K562 (cell line): ENCODE results near the gene GFOD1. TPM values are rescaled to one million over a fixed set of nuclear protein-coding genes. Genes with fewer than 3 reads are reported as not detected.

Experiments
- ATAC-seq: fragments of 200-7000 bp; cut with Tn5 transposase; 3 replicates; pipeline ENCODE4 v1.9.1; 2020; ENCODE audit warnings: moderate library complexity
- BruUV-seq: library from RNA; stranded (reverse); fragments of 400-500 nt; replicated peaks from 2 replicates; lab custom pipeline; 2021; lab: Mats Ljungman, UMichigan
- CTCF ChIA-PET: fragments of 300-600 bp; formaldehyde crosslinking; extraction: SDS; loops from one replicate; lab custom pipeline; 2021; ENCODE audit warnings: low intra/inter-chr PET ratio; lab: Yijun Ruan, JAX
- POLR2A ChIA-PET: fragments of 300-600, 350-650 bp; sonication (Branson Sonifier 250); formaldehyde crosslinking; extraction: SDS; loops from one replicate; lab custom pipeline; 2021; ENCODE audit warnings: antibody characterized with exemption, inconsistent platforms; lab: Yijun Ruan, JAX
- DNase-seq, 4 experiments: peaks; one replicate each; pipeline versions ENCODE4 v3.0.0 to v3.0.0-alpha.2; 2011 to 2018; ENCODE audit warnings: low spot score in 3 of 4, mixed read lengths in 3 of 4; ENCODE audit errors: extremely low read depth in 1 of 4
- FAIRE-seq: peaks from 2 replicates; lab custom pipeline; 2011; peaks lifted over from hg19 to GRCh38; lab: Jason Lieb, UNC
- H2AFZ ChIP-seq: 2 replicates; pipeline ENCODE4 v1.6.0; 2011; ENCODE audit warnings: low read depth, low read length, control low read depth, inconsistent platforms
- H3K27ac ChIP-seq: fragments of 200-600 bp; 3 replicates; pipeline ENCODE4 v1.8.0; 2011; ENCODE audit warnings: low read depth, mild to moderate bottlenecking, control low read depth, inconsistent platforms, low read length, moderate library complexity, mixed read lengths; ENCODE audit errors: extremely low read depth
- H3K27me3 ChIP-seq, 2 experiments: fragments of 300-600 bp in 1 of 2; 2 replicates in 1 of 2; 3 replicates in 1 of 2; pipeline versions ENCODE4 v1.6.0 to v1.8.0; 2011; ENCODE audit warnings: inconsistent platforms in 2 of 2, low read length in 2 of 2, mild to moderate bottlenecking in 1 of 2, mixed read lengths in 1 of 2, moderate library complexity in 1 of 2; ENCODE audit not compliant: control insufficient read depth in 2 of 2, insufficient read depth in 2 of 2
- H3K36me3 ChIP-seq: fragments of 300-600 bp; 3 replicates; pipeline ENCODE4 v1.8.0; 2011; ENCODE audit warnings: mild to moderate bottlenecking, low read length, inconsistent platforms; ENCODE audit not compliant: control insufficient read depth, insufficient read depth
- H3K4me1 ChIP-seq, 2 experiments: fragments of 200-600 bp in 1 of 2; replicated peaks in 1 of 2; 2 replicates in 1 of 2; 3 replicates in 1 of 2; pipeline versions ENCODE4 v1.5.1 to v1.8.0; 2011; ENCODE audit warnings: inconsistent platforms in 2 of 2, low read length in 2 of 2, mild to moderate bottlenecking in 1 of 2, mixed read lengths in 1 of 2, moderate library complexity in 1 of 2; ENCODE audit not compliant: control insufficient read depth in 2 of 2, insufficient read depth in 2 of 2
- H3K4me2 ChIP-seq: 2 replicates; pipeline ENCODE4 v1.6.1; 2011; ENCODE audit warnings: low read length, control low read depth, inconsistent platforms, mixed read lengths; ENCODE audit not compliant: insufficient read depth
- H3K4me3 ChIP-seq: fragments of 200-600 bp; sonication (generic), shearing (Covaris generic); 2 replicates; pipeline ENCODE4 v1.5.1; 2016; ENCODE audit warnings: control low read depth, inconsistent platforms
- H3K79me2 ChIP-seq: fragments of 200-600 bp; 3 replicates; pipeline ENCODE4 v1.8.0; 2011; ENCODE audit warnings: low read length, inconsistent platforms; ENCODE audit not compliant: control insufficient read depth, insufficient read depth
- H3K9ac ChIP-seq, 2 experiments: 2 replicates each; pipeline versions ENCODE4 v1.6.0 to v1.6.1; 2011; ENCODE audit warnings: low read depth in 2 of 2, low read length in 2 of 2, control low read depth in 1 of 2, inconsistent platforms in 1 of 2, mild to moderate bottlenecking in 1 of 2, mixed read lengths in 1 of 2; ENCODE audit not compliant: insufficient read depth in 1 of 2
- H3K9me1 ChIP-seq: one replicate; pipeline ENCODE4 v1.6.0; 2011; ENCODE audit warnings: inconsistent platforms, mild to moderate bottlenecking, low read length, moderate library complexity; ENCODE audit not compliant: control insufficient read depth, insufficient read depth
- H3K9me3 ChIP-seq: replicated peaks from 2 replicates; pipeline ENCODE4 v1.5.1; 2011; ENCODE audit warnings: low read depth, low read length, inconsistent platforms; ENCODE audit not compliant: control insufficient read depth, insufficient read depth
- H4K20me1 ChIP-seq: replicated peaks from 2 replicates; pipeline ENCODE4 v1.6.1; 2011; ENCODE audit warnings: low read length, inconsistent platforms, mixed read lengths; ENCODE audit not compliant: control insufficient read depth, insufficient read depth
- ELK1 ChIP-seq: sonication (generic); formaldehyde crosslinking; IDR thresholded peaks from 2 replicates; pipeline ENCODE4 v1.8.1; 2022; ENCODE audit warnings: missing genetic modification reagents
- KLF10 ChIP-seq: fragments of 250-450 bp; sonication (Bioruptor Pico); IDR thresholded peaks from 2 replicates; pipeline ENCODE4 v1.6.1; 2021; ENCODE audit warnings: matching md5 sums
- MAFF ChIP-seq: IDR thresholded peaks from 2 replicates; pipeline ENCODE4 v1.6.1; 2012; ENCODE audit warnings: low read length, improper control_type of control experiment
- MLX ChIP-seq, 2 experiments: fragments of 450-650 bp in 1 of 2; sonication (generic) in 1 of 2; formaldehyde crosslinking; conservative IDR thresholded peaks; 2 replicates each; pipeline versions ENCODE4 v1.4.0 to v1.8.1; 2020 to 2022; ENCODE audit warnings: mild to moderate bottlenecking in 1 of 2, missing genetic modification reagents in 1 of 2
- MYBL2 ChIP-seq, 2 experiments: fragments of 450-650 bp in 1 of 2; sonication (generic) in 1 of 2; formaldehyde crosslinking in 1 of 2; IDR thresholded peaks; 2 replicates each; pipeline versions ENCODE4 v1.6.1 to v1.8.1; 2017 to 2022; ENCODE audit warnings: borderline replicate concordance in 1 of 2, inconsistent platforms in 1 of 2, low read depth in 1 of 2, mild to moderate bottlenecking in 1 of 2, missing genetic modification reagents in 1 of 2, moderate library complexity in 1 of 2
- SMARCC2 ChIP-seq: fragments of 450-650 bp; IDR thresholded peaks from 2 replicates; pipeline ENCODE4 v1.6.1; 2017; ENCODE audit warnings: antibody characterized with exemption, moderate library complexity, mild to moderate bottlenecking, low read depth
- SNIP1 ChIP-seq: fragments of 450-650 bp; IDR thresholded peaks from 2 replicates; pipeline ENCODE4 v1.7.1; 2017; ENCODE audit warnings: low read depth, mild to moderate bottlenecking
- TCFL5 ChIP-seq: fragments of 250-450 bp; sonication (Bioruptor Pico); conservative IDR thresholded peaks from 2 replicates; pipeline ENCODE4 v1.6.1; 2021; ENCODE audit warnings: mild to moderate bottlenecking, moderate library complexity, matching md5 sums
- ZNF133 ChIP-seq: fragments of 250-450 bp; sonication (Bioruptor Pico); IDR thresholded peaks from 2 replicates; pipeline ENCODE4 v1.4.0; 2020; ENCODE audit warnings: mild to moderate bottlenecking
- WGBS: fragments of 100-300 bp; shearing (Covaris generic); methylation state at CpG from one replicate; pipeline ENCODE4 v1.1.6; 2016; ENCODE audit warnings: low coverage, mixed read lengths; ENCODE audit not compliant: insufficient coverage; ENCODE audit errors: missing lambda C conversion rate; 5-methylcytosine and 5-hydroxymethylcytosine counted together
- in situ Hi-C: fragments of 300-500 bp; cut with MboI; formaldehyde crosslinking; loops from 4 replicates; pipeline ENCODE4 v1.15.0; 2018; ENCODE audit warnings: inconsistent platforms, mixed read lengths
- intact Hi-C: fragments of 100-400 bp; cut with micrococcal nuclease; formaldehyde crosslinking; loops from 2 replicates; pipeline ENCODE4 v1.14.2; 2022
- polyA plus RNA-seq, 8 experiments: library from polyadenylated mRNA; depleted of rRNA in 4 of 8; stranded (reverse) in 5 of 8; unstranded in 3 of 8; fragments of >200 nt; fragmentation: Nextera tagmentation in 2 of 8; fragmentation: Illumina TruSeq in 1 of 8; extraction: Ambion mirVana in 2 of 8; extraction: Trizol in 1 of 8; gene quantifications; 2 replicates each; pipeline versions ENCODE4 v1.2.1 to v1.2.3, GENCODE V29; 2011 to 2014; ENCODE audit warnings: inconsistent platforms in 1 of 8, missing spikeins in 1 of 8
- total RNA-seq, 7 experiments: library from RNA; depleted of rRNA in 6 of 7; stranded (reverse); fragments of >200 nt in 6 of 7; fragmentation: Illumina TruSeq in 2 of 7; extraction: Trizol in 2 of 7; gene quantifications; 2 replicates each; pipeline versions ENCODE4 v1.2.1 to v1.2.3, GENCODE V29; 2011 to 2021; ENCODE audit warnings: low replicate concordance in 1 of 7

Gene GFOD1
- total and polyA plus RNA-seq, 9 of the 15 experiments (the other 6 are each of a cell fraction or from before 2014, with no cell fraction given): 3.8 to 12.0 (median 8.2) TPM

GRCh38 chr6:13371421-13372072, 115.9 kb downstream of the GFOD1 start:
- FAIRE-seq (no peak), DNase-seq (no peak), ATAC-seq (no peak)
- Histone ChIP-seq H3K4me3 (no peak overlapping the region), H3K36me3 (no peaks in the 10 kb centered on the region), H3K4me2 (no peak overlapping the region), H3K4me1 (no peaks in the 10 kb centered on the region; a peak in 2 of 5 replicates), H2AFZ (no peak overlapping the region), H3K9me3 (no peaks in the 10 kb centered on the region), H3K9ac (no peak overlapping the region; a peak in 1 of 4 replicates), H3K9me1 (no peaks in the 10 kb centered on the region), H3K79me2 (no peaks in the 10 kb centered on the region), H3K27ac (no peak overlapping the region), H4K20me1 (no peaks in the 10 kb centered on the region), H3K27me3 (peaks cover 0 to 22% of the 10 kb centered on the region in 2 experiments; a peak in 3 of 5 replicates)
- WGBS: 35% methylated on average over 9 of the region's 9 CpGs
- intact Hi-C loops (no loop called here), in situ Hi-C loops (no loop called here)
- no peak for TF ChIP-seq ZNF133
- no peak for TF ChIP-seq SNIP1
- TF ChIP-seq KLF10 (CRISPR knock-in tag): no peak
- TF ChIP-seq MLX (CRISPR knock-in tag; conservative IDR thresholded peaks at IDR 0.05): no peak
- no peak for TF ChIP-seq SMARCC2
- TF ChIP-seq TCFL5 (CRISPR knock-in tag): no peak
- TF ChIP-seq MYBL2 (IDR thresholded peaks at IDR 0.05; ENCODE audit: low read depth): no peak
- TF ChIP-seq MYBL2 (CRISPR knock-in tag; IDR thresholded peaks at IDR 0.05; ENCODE audit: borderline replicate concordance): no peak
- no peak for TF ChIP-seq MAFF
- TF ChIP-seq ELK1 (CRISPR knock-in tag): no peak
- POLR2A ChIA-PET: interaction anchor here (0.6 to 1.1 kb wide), 5 partner anchors 8 to 28 kb away, joined by 3 to 5 read pairs (median 3); no protein-coding TSS in a partner anchor
- no TSS peak for BruUV-seq
- CTCF ChIA-PET: no interaction called here
